GM21717 (cell line): ENCODE data around the gene NUDT3.
A peak's percentile ranks its signal among the peaks of the same experiment; 100 is the strongest.

Source experiments
- ATAC-seq: cut with Tn5 transposase; IDR thresholded peaks from one replicate; pipeline ENCODE4 v1.9.1; 2021; ENCODE audit warnings: mild to moderate bottlenecking, moderate library complexity; ENCODE audit not compliant: unreplicated experiment

The NUDT3 gene

GRCh38 chr6:34241351-34242215 lies 150.9 kb downstream of the NUDT3 start:
- ATAC-seq = no peak

GRCh38 chr6:34240329-34241248 lies 151.9 kb downstream of the NUDT3 start:
- no peak for ATAC-seq

- ATAC-seq = no peak
These were observed 152.6 kb downstream of the NUDT3 start for GRCh38 chr6:34239893-34240292.

- ATAC-seq = no peak
These were observed 153.0 kb downstream of the NUDT3 start for GRCh38 chr6:34239500-34239825.

GRCh38 chr6:34238585-34239499 lies 153.6 kb downstream of the NUDT3 start:
- ATAC-seq = no peak

GRCh38 chr6:34237722-34238584 lies 154.5 kb downstream of the NUDT3 start:
- ATAC-seq = no peak

- peak; percentile 2 for ATAC-seq
These were observed 155.2 kb downstream of the NUDT3 start for GRCh38 chr6:34237316-34237721.

- peak; percentile 50 for ATAC-seq
These were observed 155.8 kb downstream of the NUDT3 start, which contains the start of gene HMGA1 for GRCh38 chr6:34236443-34237315. Gene HMGA1, plus strand, starts transcription at chr6:34236873. Its CDS starts 3,908 bp downstream, at chr6:34240781.

- ATAC-seq = peak; percentile 6
These were observed 156.4 kb downstream of the NUDT3 start for GRCh38 chr6:34236131-34236442.

GRCh38 chr6:34235307-34236130 lies 156.9 kb downstream of the NUDT3 start:
- no peak for ATAC-seq

- ATAC-seq = no peak
These were observed 157.7 kb downstream of the NUDT3 start for GRCh38 chr6:34234667-34235306.

- ATAC-seq = no peak
These were observed 158.6 kb downstream of the NUDT3 start for GRCh38 chr6:34233867-34234266.

- no peak for ATAC-seq
These were observed 159.6 kb downstream of the NUDT3 start for GRCh38 chr6:34232901-34233300.

GRCh38 chr6:34231566-34232336 lies 160.7 kb downstream of the NUDT3 start:
- ATAC-seq = no peak

- no peak for ATAC-seq
These were observed 161.7 kb downstream of the NUDT3 start for GRCh38 chr6:34230653-34231371.

- no peak for ATAC-seq
These were observed 162.6 kb downstream of the NUDT3 start for GRCh38 chr6:34229877-34230276.
